K562 (cell line): ENCODE measurements around the gene RHOV. TPM values are rescaled to one million over a fixed set of nuclear protein-coding genes. Genes with fewer than 3 reads are reported as not detected.
A peak's percentile ranks its signal among the peaks of the same experiment; 100 is the strongest.

Source experiments
- CTBP1 ChIP-seq: fragments of 450-650 bp; IDR thresholded peaks from 2 replicates; pipeline ENCODE4 v1.6.1; 2016; ENCODE audit warnings: borderline replicate concordance
- HNRNPL ChIP-seq: fragments of 200-400 bp; formaldehyde crosslinking; IDR thresholded peaks from 2 replicates; pipeline ENCODE4 v1.6.1; 2017; ENCODE audit warnings: low read depth, mild to moderate bottlenecking, low read length
- JUN ChIP-seq, 2 experiments: sonication (generic) in 1 of 2; formaldehyde crosslinking in 1 of 2; IDR thresholded peaks; 2 replicates each; pipeline versions ENCODE4 v1.6.1 to v1.8.0; 2012 to 2022; ENCODE audit warnings: borderline replicate concordance in 2 of 2, mild to moderate bottlenecking in 2 of 2, improper control_type of control experiment in 1 of 2, low read depth in 1 of 2, low read length in 1 of 2, missing genetic modification reagents in 1 of 2
- MEF2D ChIP-seq: conservative IDR thresholded peaks from 2 replicates; pipeline ENCODE4 v1.6.1; 2016; ENCODE audit warnings: low read depth, missing genetic modification characterization, missing compliant biosample characterization
- NFIX ChIP-seq: fragments of 250-450 bp; sonication (Bioruptor Pico); IDR thresholded peaks from 2 replicates; pipeline ENCODE4 v1.4.0; 2020; ENCODE audit warnings: low read depth, mild to moderate bottlenecking, moderate library complexity
- NRF1 ChIP-seq, 2 experiments: fragments of 450-650 bp; IDR thresholded peaks in 1 of 2; conservative IDR thresholded peaks in 1 of 2; 2 replicates each; pipeline ENCODE4 v1.6.1; 2014; ENCODE audit warnings: mild to moderate bottlenecking in 2 of 2
- SAFB ChIP-seq: fragments of 200-400 bp; formaldehyde crosslinking; IDR thresholded peaks from 2 replicates; pipeline ENCODE4 v1.6.1; 2017; ENCODE audit warnings: low read depth, low read length, borderline replicate concordance
- SIRT6 ChIP-seq: IDR thresholded peaks from one replicate; pipeline ENCODE4 v1.6.1; 2012; ENCODE audit warnings: low read depth, mild to moderate bottlenecking, control low read depth, inconsistent platforms, low read length, moderate library complexity
- TCF3 ChIP-seq: sonication (generic); formaldehyde crosslinking; IDR thresholded peaks from 2 replicates; pipeline ENCODE4 v1.4.0; 2020; ENCODE audit warnings: mild to moderate bottlenecking, missing genetic modification reagents
- XRCC3 ChIP-seq: fragments of 450-650 bp; IDR thresholded peaks from 2 replicates; pipeline ENCODE4 v1.6.1; 2017; ENCODE audit warnings: mild to moderate bottlenecking, moderate library complexity
- ZBTB17 ChIP-seq: fragments of 450-650 bp; formaldehyde crosslinking; IDR thresholded peaks from 2 replicates; pipeline ENCODE4 v1.4.0; 2020; ENCODE audit warnings: mild to moderate bottlenecking
- ZEB2 ChIP-seq: fragments of 450-650 bp; IDR thresholded peaks from 2 replicates; pipeline ENCODE4 v1.6.1; 2016
- polyA plus RNA-seq, 8 experiments: library from polyadenylated mRNA; depleted of rRNA in 4 of 8; stranded (reverse) in 5 of 8; unstranded in 3 of 8; fragments of >200 nt; fragmentation: Nextera tagmentation in 2 of 8; fragmentation: Illumina TruSeq in 1 of 8; extraction: Ambion mirVana in 2 of 8; extraction: Trizol in 1 of 8; gene quantifications; 2 replicates each; pipeline versions ENCODE4 v1.2.1 to v1.2.3, GENCODE V29; 2011 to 2014; ENCODE audit warnings: inconsistent platforms in 1 of 8, missing spikeins in 1 of 8
- total RNA-seq, 7 experiments: library from RNA; depleted of rRNA in 6 of 7; stranded (reverse); fragments of >200 nt in 6 of 7; fragmentation: Illumina TruSeq in 2 of 7; extraction: Trizol in 2 of 7; gene quantifications; 2 replicates each; pipeline versions ENCODE4 v1.2.1 to v1.2.3, GENCODE V29; 2011 to 2021; ENCODE audit warnings: low replicate concordance in 1 of 7
- TF ChIP-seq, protein P1 (sequence below), 2 experiments: IDR thresholded peaks in 1 of 2; conservative IDR thresholded peaks in 1 of 2; 2 replicates each; pipeline ENCODE4 v1.6.1; 2016; ENCODE audit warnings: low read depth in 2 of 2, mild to moderate bottlenecking in 1 of 2, missing compliant biosample characterization in 1 of 2, missing genetic modification characterization in 1 of 2, moderate library complexity in 1 of 2
- TF ChIP-seq, protein P2 (sequence below), 2 experiments: fragments of 450-650 bp; IDR thresholded peaks; 2 replicates each; pipeline ENCODE4 v1.6.1; 2016; ENCODE audit warnings: mild to moderate bottlenecking in 2 of 2, borderline replicate concordance in 1 of 2, low read depth in 1 of 2, moderate library complexity in 1 of 2

RHOV gene
- total and polyA plus RNA-seq, 9 of the 15 experiments (the other 6 are each of a cell fraction or from before 2014, with no cell fraction given) = 0.08 to 2.0 (median 1.1) TPM

DNA sequence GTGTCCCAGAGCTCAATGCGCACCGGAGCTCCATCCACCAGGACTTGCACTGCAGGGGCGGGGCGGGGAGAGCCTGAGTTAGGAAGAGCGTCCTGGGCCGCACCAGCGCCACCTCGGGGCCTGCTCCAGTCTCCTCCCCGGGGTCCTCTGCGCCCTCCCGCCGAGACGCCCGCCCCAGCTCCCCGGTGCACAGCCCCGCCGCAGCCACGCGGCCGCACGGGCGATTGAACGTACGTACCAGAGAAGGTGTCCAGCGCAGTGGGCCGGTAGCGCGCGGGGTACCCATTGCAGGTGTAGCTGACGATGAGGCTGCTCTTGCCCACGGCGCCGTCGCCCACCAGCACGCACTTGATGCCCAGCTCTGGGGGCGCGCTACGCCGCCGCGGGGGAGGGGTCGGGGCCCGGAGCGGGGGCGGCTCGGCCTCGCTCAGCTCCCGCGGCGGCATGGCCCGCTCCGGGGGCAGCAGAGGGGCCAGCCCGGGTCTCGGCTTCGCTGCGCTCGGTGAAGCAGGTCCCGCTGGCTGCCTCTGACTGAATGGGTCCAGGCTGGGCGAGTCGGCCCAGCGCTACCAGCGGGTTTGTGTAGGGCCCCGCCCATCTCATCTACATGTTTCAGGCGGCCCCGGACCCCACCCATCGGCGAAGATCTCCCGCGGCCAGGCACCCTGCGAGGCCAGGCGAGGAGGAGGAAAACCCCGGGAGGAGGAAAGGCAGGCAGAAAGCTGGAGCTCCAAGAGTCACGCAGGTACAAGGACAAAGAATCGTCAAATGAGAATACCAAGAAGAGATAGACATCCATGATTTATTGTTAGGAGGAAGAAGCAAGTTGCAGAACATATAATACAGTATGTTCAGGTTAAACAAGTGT, at the start of gene RHOV (continued):
- TF ChIP-seq, protein P1, sequence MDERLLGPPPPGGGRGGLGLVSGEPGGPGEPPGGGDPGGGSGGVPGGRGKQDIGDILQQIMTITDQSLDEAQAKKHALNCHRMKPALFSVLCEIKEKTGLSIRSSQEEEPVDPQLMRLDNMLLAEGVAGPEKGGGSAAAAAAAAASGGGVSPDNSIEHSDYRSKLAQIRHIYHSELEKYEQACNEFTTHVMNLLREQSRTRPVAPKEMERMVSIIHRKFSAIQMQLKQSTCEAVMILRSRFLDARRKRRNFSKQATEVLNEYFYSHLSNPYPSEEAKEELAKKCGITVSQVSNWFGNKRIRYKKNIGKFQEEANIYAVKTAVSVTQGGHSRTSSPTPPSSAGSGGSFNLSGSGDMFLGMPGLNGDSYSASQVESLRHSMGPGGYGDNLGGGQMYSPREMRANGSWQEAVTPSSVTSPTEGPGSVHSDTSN (CRISPR knock-in tag; IDR thresholded peaks at IDR 0.05; ENCODE audit: low read depth) = no peak
- TF ChIP-seq, protein P1 (tag; conservative IDR thresholded peaks at IDR 0.05; ENCODE audit: low read depth) = peak; percentile 71
- TF ChIP-seq SIRT6 (no peak), MEF2D (tag) (no peak), XRCC3 (no peak), ZEB2 (no peak), NFIX (no peak), HNRNPL (peak; percentile 74; the same call in 1 of the 2 replicates), NRF1 (conservative IDR thresholded peaks at IDR 0.05 in 1 of 2, IDR thresholded peaks at IDR 0.05 in 1 of 2) (peak; percentile 63 to 64), TCF3 (no peak), JUN (IDR thresholded peaks at IDR 0.05; ENCODE audit: borderline replicate concordance, low read depth, low read length) (0 out of 2 replicates have a peak, but pooled peaks have one; percentile 3), JUN (CRISPR knock-in tag; IDR thresholded peaks at IDR 0.05; ENCODE audit: borderline replicate concordance) (no peak), SAFB (no peak), ZBTB17 (CRISPR knock-in tag) (no peak), CTBP1 (peak; percentile 77)
- TF ChIP-seq, protein P2, sequence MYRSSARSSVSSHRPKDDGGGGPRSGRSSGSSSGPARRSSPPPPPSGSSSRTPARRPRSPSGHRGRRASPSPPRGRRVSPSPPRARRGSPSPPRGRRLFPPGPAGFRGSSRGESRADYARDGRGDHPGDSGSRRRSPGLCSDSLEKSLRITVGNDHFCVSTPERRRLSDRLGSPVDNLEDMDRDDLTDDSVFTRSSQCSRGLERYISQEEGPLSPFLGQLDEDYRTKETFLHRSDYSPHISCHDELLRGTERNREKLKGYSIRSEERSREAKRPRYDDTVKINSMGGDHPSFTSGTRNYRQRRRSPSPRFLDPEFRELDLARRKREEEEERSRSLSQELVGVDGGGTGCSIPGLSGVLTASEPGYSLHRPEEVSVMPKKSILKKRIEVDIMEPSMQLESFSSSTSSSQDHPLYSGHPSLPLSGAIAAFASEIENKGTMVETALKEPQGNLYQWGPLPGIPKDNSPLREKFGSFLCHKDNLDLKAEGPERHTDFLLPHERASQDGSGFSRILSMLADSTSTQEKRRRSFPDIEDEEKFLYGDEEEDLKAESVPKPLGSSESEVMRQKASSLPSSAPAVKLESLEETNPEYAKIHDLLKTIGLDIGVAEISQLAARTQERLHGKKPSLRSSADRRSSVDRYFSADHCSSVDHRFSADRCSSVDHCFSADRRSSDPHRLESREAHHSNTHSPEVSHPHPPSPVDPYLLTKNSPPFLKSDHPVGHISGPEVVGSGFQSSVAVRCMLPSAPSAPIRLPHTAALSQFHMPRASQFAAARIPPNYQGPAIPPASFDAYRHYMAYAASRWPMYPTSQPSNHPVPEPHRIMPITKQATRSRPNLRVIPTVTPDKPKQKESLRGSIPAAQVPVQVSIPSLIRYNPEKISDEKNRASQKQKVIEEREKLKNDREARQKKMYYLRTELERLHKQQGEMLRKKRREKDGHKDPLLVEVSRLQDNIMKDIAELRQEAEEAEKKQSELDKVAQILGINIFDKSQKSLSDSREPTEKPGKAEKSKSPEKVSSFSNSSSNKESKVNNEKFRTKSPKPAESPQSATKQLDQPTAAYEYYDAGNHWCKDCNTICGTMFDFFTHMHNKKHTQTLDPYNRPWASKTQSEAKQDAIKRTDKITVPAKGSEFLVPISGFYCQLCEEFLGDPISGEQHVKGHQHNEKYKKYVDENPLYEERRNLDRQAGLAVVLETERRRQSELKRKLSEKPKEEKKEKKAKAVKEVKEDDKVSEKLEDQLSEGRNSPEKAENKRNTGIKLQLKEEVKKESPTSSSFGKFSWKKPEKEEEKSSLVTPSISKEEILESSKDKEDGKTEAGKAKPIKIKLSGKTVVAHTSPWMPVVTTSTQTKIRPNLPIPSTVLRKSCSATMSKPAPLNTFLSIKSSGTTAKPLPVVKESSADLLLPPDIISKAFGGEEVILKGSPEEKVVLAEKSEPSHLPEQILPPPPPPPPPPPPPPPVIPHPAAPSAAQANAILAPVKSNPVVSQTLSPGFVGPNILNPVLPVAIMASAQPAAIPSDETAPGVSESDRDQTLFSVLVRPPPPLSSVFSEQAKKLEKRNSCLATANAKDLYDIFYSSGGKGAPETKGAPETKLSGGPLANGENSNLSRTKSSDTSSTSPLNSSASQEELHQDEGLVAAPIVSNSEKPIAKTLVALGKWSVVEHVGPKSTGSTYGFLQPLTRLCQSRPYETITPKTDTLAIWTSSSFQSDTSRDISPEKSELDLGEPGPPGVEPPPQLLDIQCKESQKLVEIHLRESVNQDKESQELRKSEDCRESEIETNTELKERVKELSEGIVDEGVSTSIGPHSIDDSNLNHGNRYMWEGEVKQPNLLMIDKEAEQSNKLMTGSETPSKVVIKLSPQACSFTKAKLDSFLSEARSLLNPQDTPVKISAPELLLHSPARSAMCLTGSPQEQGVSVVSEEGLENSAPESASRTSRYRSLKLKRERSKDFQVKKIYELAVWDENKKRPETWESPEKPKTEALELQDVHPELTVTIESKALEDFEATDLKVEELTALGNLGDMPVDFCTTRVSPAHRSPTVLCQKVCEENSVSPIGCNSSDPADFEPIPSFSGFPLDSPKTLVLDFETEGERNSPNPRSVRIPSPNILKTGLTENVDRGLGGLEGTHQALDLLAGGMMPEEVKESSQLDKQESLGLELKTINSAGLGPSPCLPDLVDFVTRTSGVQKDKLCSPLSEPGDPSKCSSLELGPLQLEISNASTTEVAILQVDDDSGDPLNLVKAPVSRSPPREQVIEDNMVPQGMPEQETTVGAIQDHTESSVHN (IDR thresholded peaks at IDR 0.05; ENCODE audit: borderline replicate concordance in 1 of 2, low read depth in 1 of 2) = no peak
